ENCODE results near the gene ZMYND8.

The ZMYND8 gene

DNA sequence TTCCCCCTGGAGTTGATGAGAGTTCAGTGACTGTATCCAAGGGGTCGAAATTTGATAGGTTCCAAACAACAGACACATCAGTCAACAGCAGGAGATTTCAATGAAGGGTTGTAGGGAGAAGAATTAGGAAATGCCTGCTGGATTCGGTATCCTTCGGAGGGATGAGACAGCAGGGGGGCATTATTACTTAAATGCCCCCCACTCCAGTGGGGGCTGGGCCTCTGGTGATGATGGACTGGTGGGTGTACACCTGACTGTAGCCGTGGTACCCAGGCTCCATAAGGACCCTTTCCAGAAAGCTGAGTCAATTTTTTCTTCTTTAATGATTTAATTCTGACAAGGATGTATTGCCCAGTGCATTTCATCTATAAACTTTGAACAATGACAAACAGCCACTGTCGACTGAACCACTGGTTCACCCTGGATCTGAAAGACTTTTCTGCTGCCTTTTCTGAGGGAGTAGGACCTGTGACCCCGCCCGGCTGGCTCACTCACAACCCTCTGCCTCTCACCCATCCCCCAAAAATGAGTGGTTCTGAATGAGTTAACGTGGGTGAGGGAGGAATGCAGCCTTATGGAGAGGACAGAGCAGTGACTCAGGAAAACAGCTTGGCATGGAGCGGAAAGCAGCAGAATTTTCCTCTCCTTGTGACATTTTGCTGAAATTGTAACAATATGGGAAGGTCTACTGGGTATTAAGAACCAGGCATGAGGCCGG lies 41.0 kb downstream of the ZMYND8 start:
- H3K27ac ChIP-seq, result no peak overlapping the region
- TF ChIP-seq, protein P1, sequence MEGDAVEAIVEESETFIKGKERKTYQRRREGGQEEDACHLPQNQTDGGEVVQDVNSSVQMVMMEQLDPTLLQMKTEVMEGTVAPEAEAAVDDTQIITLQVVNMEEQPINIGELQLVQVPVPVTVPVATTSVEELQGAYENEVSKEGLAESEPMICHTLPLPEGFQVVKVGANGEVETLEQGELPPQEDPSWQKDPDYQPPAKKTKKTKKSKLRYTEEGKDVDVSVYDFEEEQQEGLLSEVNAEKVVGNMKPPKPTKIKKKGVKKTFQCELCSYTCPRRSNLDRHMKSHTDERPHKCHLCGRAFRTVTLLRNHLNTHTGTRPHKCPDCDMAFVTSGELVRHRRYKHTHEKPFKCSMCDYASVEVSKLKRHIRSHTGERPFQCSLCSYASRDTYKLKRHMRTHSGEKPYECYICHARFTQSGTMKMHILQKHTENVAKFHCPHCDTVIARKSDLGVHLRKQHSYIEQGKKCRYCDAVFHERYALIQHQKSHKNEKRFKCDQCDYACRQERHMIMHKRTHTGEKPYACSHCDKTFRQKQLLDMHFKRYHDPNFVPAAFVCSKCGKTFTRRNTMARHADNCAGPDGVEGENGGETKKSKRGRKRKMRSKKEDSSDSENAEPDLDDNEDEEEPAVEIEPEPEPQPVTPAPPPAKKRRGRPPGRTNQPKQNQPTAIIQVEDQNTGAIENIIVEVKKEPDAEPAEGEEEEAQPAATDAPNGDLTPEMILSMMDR (IDR thresholded peaks at IDR 0.05), result no peak
- TF ChIP-seq ZFX (IDR thresholded peaks at IDR 0.05; ENCODE audit: borderline replicate concordance), result no peak

DNA sequence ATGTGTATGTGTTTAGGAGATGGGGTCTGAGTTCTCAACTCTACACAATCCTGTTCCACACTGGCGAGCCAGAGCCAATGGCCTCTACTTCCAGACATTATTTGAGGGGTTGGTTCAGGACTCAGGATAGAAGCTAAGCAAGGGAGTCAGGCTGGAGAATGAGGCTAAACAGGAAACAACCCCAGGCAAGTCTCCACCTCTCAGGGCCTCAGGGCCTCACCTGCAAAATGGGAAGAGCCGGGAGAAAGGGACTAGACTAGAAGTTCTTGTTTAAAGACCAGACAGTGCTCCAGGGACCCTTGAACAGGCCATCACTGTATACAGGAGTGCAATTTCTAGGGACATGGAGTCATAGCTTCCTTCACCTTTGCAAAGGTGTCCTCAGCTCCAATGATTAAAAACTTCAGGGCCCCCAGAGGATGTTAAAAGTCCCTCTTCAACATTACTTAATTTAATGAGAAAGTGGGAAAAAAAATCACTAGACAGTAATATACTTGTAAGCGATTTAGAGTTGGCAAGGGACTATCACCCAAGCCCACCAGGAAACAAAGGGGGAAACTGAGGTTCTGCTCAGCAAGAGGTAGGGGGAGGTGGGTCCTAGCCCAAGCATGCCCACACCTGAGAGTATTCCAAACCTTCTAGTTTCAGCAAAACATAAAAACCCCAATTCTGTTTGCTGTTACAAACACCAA lies 41.7 kb downstream of the ZMYND8 start:
- no peak overlapping the region for H3K27ac ChIP-seq
- TF ChIP-seq, protein P1 (IDR thresholded peaks at IDR 0.05), result no peak
- TF ChIP-seq ZFX (IDR thresholded peaks at IDR 0.05; ENCODE audit: borderline replicate concordance), result no peak

DNA sequence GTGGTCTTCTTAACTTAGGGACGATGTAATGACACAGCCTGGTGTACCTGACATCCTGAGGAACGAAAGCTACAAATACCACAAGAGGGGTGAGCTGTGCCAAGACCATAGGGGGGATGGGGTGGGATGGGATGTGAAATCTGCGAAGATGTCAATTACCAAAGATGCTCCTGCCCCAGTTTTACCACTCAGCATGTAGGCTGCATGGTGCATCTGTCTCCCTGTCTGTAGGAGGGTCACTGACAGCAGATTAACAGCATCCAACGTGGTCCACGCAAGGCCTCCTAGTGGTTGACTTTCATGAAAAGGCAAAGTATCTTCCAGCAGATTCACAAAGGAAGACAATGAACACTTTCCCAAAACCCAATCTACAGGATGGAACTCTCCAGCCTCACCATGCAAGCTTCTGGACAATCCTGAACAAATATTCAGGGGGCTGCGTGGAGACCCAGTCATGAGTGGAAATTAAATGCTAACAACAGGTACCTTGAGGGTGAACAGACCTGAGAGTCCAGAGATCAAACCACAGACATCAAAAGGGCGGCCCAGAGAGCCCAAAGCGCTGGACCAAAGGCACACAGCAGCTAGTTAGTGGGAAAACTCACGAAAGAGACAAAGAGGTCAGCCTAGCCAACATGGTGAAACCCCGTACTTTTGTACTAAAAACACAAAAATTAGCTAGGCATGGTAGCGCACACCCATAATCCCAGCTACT lies 44.4 kb downstream of the ZMYND8 start:
- TF ChIP-seq, protein P1 (IDR thresholded peaks at IDR 0.05), result no peak
- TF ChIP-seq ZFX (IDR thresholded peaks at IDR 0.05; ENCODE audit: borderline replicate concordance), result no peak
- H3K27ac ChIP-seq, result no peak overlapping the region

DNA sequence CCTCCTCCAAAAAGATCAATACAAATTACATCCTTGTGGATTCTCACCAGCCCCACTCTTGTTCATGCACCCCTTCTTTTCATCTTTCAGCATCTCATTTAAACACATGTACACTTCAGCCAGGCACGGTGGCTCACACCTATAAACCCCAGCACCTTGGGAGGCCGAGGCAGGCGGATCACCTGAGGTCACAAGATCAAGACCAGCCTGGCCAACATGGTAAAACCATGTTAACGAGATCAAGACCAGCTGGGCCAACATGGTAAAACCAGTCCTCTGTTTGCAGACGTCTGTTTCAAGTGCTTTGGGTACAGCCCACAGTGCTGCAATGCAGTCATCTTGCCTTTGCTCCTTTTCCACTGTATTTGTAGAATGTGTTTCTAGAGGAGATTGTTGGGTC lies 45.3 kb downstream of the ZMYND8 start:
- H3K27ac ChIP-seq, result no peak overlapping the region

DNA sequence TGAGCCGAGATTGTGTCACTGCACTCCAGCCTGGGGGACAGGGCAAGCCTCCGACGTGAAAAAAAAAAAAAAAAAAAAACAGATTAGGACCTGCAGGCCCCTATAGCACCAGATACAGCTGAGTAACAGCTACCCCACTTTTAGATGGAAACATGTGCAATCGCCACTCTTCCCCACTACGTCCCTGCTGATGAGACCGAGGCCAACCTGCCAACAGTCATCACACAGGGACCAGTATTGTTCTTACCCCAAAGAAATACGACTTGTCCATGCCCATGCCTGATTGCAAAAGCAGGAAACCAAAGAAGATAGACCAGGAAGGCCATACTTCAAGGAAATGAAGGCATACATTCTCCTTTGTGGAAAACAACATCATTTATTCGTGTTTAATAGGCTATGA lies 45.8 kb downstream of the ZMYND8 start:
- no peak overlapping the region for H3K27ac ChIP-seq
- TF ChIP-seq, protein P1 (IDR thresholded peaks at IDR 0.05), result no peak
- no peak for TF ChIP-seq ZFX (IDR thresholded peaks at IDR 0.05; ENCODE audit: borderline replicate concordance)

More for the DNA sequence above, 45.3 kb downstream of the ZMYND8 start:
- TF ChIP-seq ZFX (IDR thresholded peaks at IDR 0.05; ENCODE audit: borderline replicate concordance), result no peak
- TF ChIP-seq, protein P1 (IDR thresholded peaks at IDR 0.05), result no peak

DNA sequence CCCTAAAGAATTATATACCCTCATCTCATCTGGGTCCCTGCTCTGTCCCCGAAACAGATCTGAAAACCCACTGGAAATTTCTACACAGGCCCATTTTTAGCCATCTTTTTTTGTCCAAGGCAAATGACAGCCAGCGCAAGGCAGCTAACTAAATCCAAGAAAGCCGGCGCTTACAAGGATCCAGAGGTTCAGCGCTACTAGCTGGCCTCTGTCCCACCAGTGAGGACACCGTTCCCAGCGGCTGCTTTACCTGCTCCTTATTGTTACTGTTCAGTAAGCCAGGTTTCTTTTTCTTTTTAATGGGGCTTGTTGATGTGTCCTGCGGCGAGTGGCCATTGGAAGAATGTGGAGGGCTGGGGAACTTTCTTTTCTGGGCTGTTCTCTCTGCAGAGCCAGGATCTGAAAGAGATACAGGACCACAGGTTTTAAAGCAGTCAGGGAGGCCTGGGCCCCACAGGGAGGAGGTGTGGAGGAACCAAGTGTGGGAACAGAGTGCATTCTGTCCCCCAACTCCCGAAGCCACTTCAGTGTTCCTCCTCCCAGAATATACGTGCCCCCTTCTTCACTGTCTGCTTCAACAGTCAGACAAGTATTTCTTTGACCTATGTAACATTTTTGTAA lies 46.6 kb downstream of the ZMYND8 start:
- TF ChIP-seq, protein P1 (IDR thresholded peaks at IDR 0.05), result no peak
- no peak for TF ChIP-seq ZFX (IDR thresholded peaks at IDR 0.05; ENCODE audit: borderline replicate concordance)
- H3K27ac ChIP-seq, result no peak overlapping the region
